IgD-negative memory B cell (primary cell): ENCODE measurements around the gene SLC5A3. TPM values are rescaled to one million over a fixed set of nuclear protein-coding genes. Genes with fewer than 3 reads are reported as not detected.

ENCODE experiments used
- H3K27ac Mint-ChIP-seq, 3 donors: one replicate each; pipeline ENCODE4 v1.8.0; 2020 to 2022; ENCODE audit warnings: mild to moderate bottlenecking in 3 of 3, mixed read lengths in 3 of 3, moderate library complexity in 1 of 3
- H3K27me3 Mint-ChIP-seq: one replicate; pipeline ENCODE4 v1.8.0; 2021; ENCODE audit warnings: mixed read lengths
- H3K36me3 Mint-ChIP-seq: one replicate; pipeline ENCODE4 v1.8.0; 2020; ENCODE audit warnings: mild to moderate bottlenecking, mixed read lengths
- H3K4me1 Mint-ChIP-seq, 3 donors: one replicate each; pipeline ENCODE4 v1.8.0; 2020 to 2022; ENCODE audit warnings: mixed read lengths in 3 of 3, mild to moderate bottlenecking in 1 of 3
- H3K4me3 Mint-ChIP-seq, 4 donors: one replicate each; pipeline ENCODE4 v1.8.0; 2020 to 2022; ENCODE audit warnings: mild to moderate bottlenecking in 4 of 4, mixed read lengths in 4 of 4, moderate library complexity in 3 of 4
- H3K9me3 Mint-ChIP-seq, 3 donors: one replicate each; pipeline ENCODE4 v1.8.0; 2020 to 2021; ENCODE audit warnings: mixed read lengths in 3 of 3, mild to moderate bottlenecking in 1 of 3
- polyA plus RNA-seq: library from polyadenylated mRNA; unstranded; fragments of 300-500 nt; fragmentation: Illumina TruSeq; gene quantifications from one replicate; pipeline ENCODE4 v1.2.3, GENCODE V29; 2021

The SLC5A3 gene
- 0.93 TPM for polyA plus RNA-seq

DNA sequence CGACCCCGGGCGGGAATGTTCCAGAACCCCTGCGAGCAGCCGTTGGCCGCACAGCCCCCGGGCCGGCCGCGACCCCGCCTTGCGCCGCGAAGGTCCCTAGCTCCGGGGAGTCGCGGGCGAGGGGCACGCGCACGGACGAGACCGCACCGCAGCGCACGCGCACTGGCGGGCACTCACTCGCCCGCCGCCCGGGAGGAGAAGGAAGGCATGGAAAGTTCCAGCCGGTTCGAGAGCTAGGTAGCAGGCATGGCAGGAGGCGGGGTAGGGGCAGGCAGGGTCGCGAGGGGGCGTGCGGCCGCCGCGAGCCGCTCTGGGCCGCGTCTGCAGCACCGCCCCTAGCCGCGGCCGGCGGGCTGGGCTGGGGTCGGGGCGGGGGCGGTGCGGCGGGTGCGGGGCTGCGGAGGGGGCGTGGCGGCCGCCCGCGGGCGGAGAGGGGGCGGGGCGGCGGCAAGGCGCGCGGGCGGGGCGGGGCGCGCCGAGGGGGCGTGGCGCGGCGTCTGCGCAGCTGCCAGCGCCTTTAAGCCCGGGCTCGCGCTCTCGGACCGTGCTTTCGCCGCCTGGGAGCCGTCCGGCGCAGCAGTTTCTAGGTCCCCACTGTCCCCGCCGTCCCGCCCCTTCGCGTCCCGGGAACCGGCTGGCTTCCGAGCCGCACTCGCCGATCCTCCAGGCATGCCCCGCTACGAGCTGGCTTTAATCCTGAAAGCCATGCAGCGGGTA is at the start of gene SLC5A3, which contains the start of gene MRPS6:
Gene SLC5A3, plus strand, starts transcription at position 547 of the 717 bp plus-strand sequence. CDS start 21,621 bp downstream, outside the sequence.
Gene MRPS6, plus strand, starts transcription at position 547 of the 717 bp plus-strand sequence. Its CDS starts 123 bp downstream, at position 670.
- peak within 1 kb of the TSS; percentile 91 to 98 (median 96) for H3K4me3 Mint-ChIP-seq
- peaks cover 38 to 40% (median 38%) of the 10 kb centered on the region in 3 donors for H3K4me1 Mint-ChIP-seq
- no peaks in the 10 kb centered on the region for H3K9me3 Mint-ChIP-seq
- peaks cover 6% of the 10 kb centered on the region for H3K36me3 Mint-ChIP-seq
- no peaks in the 10 kb centered on the region for H3K27me3 Mint-ChIP-seq
- peak within 1 kb of the TSS; percentile 91 to 96 (median 95) for H3K27ac Mint-ChIP-seq

DNA sequence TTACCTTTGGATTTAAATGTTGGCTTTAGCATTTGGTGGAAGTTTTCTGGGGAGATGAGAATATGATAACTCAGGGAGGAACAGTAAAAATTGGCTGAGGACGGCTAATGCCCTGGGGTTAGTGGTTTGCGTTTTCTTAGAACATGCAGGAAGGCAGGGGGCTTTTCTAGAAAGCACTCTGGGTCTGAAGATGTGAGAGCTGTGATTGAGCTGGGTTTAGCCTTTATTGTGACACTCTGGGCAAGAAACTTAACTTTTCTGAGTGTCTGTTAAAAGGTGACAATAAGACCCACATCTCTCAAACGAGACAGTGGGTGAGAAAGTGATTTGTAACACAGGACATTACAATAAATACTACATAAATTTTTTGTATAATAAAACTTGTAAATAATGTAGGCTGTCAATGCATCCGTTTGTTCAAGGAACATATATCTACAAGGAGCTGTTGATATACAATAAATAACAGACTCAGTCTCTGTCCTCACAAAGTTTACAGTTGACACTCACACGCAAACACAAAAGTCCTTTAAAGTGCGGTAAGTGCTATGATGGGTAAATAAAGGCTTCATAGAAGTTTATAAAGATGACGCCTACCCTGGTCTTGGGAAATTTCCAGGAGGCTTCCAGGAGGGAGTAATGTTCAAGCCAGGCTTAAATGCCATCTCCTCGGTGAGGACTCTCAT is 49.5 kb upstream of the SLC5A3 start:
- no peaks in the 10 kb centered on the region for H3K27me3 Mint-ChIP-seq
- H3K27ac Mint-ChIP-seq: no peak overlapping the region
- H3K4me1 Mint-ChIP-seq: peaks cover 21 to 28% (median 21%) of the 10 kb centered on the region in 3 donors
- H3K4me3 Mint-ChIP-seq: no peak overlapping the region
- H3K9me3 Mint-ChIP-seq: no peaks in the 10 kb centered on the region
- peaks cover 1% of the 10 kb centered on the region for H3K36me3 Mint-ChIP-seq

DNA sequence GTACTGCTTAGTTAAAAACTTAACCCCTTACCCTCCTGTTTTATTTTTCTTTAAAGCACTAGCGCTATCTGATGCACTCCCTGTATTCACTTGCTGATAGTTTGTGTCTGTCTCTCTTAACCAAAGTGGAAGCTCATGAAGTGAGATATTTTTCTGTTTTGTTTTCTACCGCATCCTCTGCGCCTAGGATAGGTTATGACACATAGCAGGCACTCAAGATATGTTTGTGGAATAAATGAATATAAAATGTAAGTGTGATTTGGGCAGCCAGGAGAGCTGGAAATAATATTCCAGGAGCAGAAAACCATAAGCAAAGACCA is 49.0 kb upstream of the SLC5A3 start:
- H3K36me3 Mint-ChIP-seq: peaks cover 1% of the 10 kb centered on the region
- H3K27ac Mint-ChIP-seq: no peak overlapping the region
- H3K27me3 Mint-ChIP-seq: no peaks in the 10 kb centered on the region
- no peaks in the 10 kb centered on the region for H3K9me3 Mint-ChIP-seq
- peaks cover 17 to 24% (median 17%) of the 10 kb centered on the region in 3 donors for H3K4me1 Mint-ChIP-seq
- H3K4me3 Mint-ChIP-seq: no peak overlapping the region

DNA sequence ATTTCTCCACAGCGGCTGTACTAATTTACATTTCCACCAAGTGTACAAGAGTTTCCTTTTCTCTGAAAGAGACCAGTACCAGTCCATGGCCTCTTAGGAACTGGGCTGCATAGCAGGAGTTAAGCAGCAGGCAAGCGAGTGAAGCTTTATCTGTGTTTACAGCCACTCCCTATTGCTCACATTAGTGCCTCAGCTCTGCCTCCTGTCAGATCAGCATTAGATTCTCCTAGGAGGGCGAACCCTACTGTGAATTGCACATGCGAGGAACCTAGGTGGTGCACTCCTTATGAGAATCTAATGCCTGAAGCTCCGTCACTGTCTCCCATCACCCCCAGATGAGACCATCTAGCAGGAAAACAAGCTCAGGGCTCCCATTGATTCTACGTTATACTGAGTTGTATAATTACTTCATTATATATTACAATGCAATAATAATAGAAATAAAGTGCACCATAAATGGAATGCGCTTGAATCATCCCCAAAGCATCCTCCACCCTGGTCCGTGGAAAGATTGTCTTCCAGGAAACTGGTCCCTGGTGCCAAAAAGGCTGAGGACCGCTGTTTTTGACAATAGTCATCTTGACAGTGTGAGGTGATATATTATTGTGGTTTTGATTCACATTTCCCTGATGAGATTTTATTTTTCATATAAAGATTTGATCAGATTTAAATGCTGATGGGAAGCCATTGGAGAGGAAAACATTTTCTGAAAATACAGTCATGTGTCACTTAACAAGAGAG is 45.5 kb upstream of the SLC5A3 start:
- H3K36me3 Mint-ChIP-seq: peaks cover 1% of the 10 kb centered on the region
- no peaks in the 10 kb centered on the region for H3K27me3 Mint-ChIP-seq
- peaks cover 0 to 16% (median 15%) of the 10 kb centered on the region in 3 donors for H3K4me1 Mint-ChIP-seq
- no peak overlapping the region for H3K4me3 Mint-ChIP-seq
- H3K9me3 Mint-ChIP-seq: no peaks in the 10 kb centered on the region
- H3K27ac Mint-ChIP-seq: no peak overlapping the region

DNA sequence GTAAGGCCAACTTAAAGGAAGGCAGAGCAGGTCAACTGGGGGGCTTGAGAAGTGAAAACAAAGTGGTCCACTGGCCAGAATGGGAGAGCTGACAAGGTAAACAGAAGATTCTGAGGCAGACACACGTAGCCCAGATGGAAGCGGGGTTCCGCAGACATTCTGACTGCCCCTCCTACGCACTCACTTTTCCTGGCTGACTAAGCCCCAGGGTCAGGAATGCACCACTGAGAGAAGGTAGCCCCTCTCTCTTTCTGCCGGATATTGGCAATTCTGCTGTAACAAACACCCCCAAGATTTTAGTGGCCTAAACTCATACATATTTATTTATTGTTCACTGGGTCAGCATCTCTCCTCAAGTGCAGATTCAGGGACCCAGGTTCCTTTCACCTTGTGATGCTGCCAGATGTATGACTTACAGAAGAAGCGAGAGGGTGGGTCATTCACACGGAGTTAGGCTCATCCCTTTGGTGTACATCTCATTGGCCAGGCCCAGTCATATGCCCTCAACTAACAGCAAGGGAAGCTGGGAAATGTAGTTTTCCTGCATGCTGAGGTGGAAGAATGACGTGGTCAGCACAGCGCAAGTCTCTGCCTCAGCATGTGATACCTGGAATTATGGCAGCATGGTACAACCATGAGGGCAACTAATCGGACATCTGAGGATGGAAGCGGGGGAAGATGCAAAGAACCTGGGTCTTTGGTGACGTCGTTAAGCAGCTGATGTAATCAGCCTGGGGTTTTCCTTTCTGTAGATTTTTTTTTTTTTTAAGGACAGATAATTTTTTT is 43.4 kb upstream of the SLC5A3 start:
- Mint-ChIP-seq H3K27ac (peak overlapping the region; percentile 0 to 93 (median 17)), H3K4me1 (peaks cover 0 to 17% (median 15%) of the 10 kb centered on the region in 3 donors), H3K36me3 (peaks cover 1% of the 10 kb centered on the region), H3K27me3 (no peaks in the 10 kb centered on the region), H3K4me3 (peak overlapping the region in 3 of 4 donors; percentile 67 to 81 (median 67)), H3K9me3 (no peaks in the 10 kb centered on the region)

DNA sequence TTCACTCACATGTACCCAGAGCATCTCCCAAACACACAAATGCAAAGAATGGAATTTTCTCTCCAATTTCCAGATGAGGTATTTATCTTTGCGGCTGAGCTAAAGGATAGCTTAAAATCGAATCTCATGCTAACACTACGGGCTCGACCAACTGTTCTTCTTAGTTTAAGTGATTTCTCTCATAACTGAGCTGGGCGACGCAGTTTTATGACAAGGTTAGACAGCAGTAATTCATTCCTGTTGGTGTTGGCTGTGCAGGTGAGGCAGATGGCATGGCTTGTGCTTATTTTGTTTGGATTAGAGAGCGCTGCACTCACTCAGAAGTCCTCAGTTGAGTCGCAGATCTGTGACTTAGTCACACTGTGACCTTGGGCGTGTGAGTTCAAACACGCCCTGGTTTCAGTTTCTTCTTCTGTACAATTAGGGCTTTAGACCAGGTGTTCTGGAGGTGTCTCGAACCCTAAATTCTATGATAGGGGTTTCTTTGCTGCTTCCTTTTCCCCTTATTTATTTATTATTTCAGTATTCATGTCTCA is 41.5 kb upstream of the SLC5A3 start:
- peak overlapping the region in 2 of 3 donors; percentile 8 to 55 for H3K27ac Mint-ChIP-seq

DNA sequence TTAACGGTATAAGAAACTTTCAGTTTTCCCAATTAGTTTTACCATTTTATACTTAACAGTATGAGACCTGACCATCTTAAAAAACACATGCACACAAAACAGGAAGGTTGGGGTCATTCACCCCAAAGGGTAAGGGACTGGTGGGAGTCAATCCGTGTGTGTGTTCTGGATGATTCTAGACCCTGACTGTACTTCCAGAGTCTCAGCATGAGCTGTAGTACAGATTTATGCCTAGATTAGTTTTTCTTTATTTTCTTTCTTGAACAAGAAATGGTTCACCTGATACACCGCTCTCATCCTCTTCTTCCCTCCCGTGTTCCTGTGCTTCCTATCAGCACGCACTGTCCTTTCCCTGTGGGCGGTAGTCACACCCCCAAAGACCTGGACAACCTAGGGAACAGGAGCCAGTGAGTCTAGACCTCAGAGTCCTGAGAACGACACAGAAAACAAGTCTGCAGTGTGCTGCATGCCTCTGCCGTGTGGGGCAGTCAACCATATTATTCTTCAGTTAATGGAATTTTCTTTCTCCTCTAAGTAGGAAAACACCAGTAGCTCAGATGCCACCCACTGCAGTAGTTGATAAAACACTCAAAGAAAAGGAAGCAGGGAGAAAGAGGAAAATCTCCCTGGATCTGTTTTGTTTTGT is 38.9 kb upstream of the SLC5A3 start:
- Mint-ChIP-seq H3K4me1 (peaks cover 0 to 14% (median 13%) of the 10 kb centered on the region in 3 donors), H3K4me3 (no peak overlapping the region), H3K27me3 (peaks cover 1% of the 10 kb centered on the region), H3K27ac (no peak overlapping the region), H3K9me3 (no peaks in the 10 kb centered on the region), H3K36me3 (no peaks in the 10 kb centered on the region)

More for the DNA sequence above, 41.5 kb upstream of the SLC5A3 start:
- H3K9me3 Mint-ChIP-seq: no peaks in the 10 kb centered on the region
- H3K36me3 Mint-ChIP-seq: no peaks in the 10 kb centered on the region
- H3K4me3 Mint-ChIP-seq: peak overlapping the region in 1 of 4 donors; percentile 74
- peaks cover 0 to 15% (median 14%) of the 10 kb centered on the region in 3 donors for H3K4me1 Mint-ChIP-seq
- H3K27me3 Mint-ChIP-seq: no peaks in the 10 kb centered on the region

DNA sequence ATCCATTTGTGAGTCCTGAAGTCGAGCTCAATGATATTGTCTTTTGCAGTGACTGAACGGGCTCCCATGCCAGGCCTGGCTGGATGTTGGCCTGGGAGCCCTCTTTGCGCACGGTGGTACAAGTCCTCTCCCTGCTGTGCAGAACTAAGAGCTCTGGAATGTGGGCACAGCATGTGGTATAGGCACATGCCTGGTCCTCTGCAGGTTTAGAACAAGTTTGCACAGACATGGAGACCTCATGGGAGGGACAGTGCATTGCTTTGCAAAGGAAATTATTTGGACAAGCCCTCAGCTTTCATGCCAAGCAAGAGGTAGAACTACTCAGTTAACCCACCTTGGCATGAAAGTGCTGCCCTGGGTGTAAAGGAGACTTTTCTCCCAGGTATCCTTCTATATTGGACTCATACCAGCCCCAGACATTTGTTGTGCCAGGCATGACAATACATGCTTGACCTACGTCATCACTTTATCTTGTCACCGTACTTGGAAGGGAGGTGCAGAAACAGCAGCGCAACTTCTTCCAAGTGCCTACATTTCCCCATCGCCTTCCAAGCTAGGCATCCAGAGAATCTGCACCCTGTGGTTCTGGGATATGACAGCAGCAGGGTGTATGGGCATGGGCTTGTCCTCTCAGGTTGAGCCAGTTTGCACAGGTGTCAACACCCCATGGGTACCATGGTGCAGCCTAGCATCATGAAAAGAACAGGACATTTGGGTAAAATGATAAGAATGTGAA is 37.6 kb upstream of the SLC5A3 start:
- H3K27ac Mint-ChIP-seq: no peak overlapping the region
- peaks cover 0 to 10% (median 5%) of the 10 kb centered on the region in 3 donors for H3K4me1 Mint-ChIP-seq
- no peaks in the 10 kb centered on the region for H3K9me3 Mint-ChIP-seq
- no peaks in the 10 kb centered on the region for H3K36me3 Mint-ChIP-seq
- no peak overlapping the region for H3K4me3 Mint-ChIP-seq
- peaks cover 3% of the 10 kb centered on the region for H3K27me3 Mint-ChIP-seq

DNA sequence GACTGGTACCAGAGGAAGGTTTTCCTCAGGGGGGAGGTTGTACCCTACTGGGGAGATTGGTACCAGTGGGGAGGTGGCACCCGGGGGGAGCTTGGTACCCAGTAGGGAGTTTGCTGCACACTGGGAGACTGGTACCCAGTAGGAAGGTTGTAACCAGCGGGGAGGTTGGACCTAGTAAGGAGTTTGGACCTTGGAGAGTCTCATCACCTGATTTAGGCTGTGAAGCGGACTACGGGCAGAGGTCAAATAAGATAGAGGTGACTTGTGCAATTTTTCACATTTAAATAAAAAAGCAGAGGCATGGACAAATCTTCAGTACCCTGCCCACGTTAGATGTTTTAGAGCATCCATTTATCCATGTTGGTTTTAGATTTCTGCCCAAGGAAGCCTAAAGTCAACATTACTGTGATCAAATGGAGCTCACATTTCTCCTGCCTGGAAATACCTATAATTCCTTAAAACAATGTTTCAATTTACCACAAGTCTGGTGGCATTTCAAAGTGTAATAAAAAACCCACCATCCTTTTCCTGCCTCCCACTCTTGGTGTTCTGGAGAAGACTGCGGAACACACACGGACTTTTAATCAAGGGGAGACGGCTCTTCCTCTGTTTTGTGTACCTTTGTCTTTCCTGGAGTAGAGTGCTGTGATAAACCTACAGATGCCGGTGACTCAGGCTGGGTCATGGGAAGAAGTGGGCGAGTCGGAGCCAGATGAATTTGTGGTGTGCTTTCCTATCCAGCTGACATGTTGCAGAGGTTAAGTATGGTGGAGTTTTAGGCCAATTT is 36.2 kb upstream of the SLC5A3 start:
- Mint-ChIP-seq H3K9me3 (peaks cover 0 to under 1% (median 0%) of the 10 kb centered on the region in 3 donors), H3K4me1 (peaks cover 0 to 2% (median 0%) of the 10 kb centered on the region in 3 donors), H3K27ac (no peak overlapping the region), H3K27me3 (peaks cover 3% of the 10 kb centered on the region), H3K36me3 (no peaks in the 10 kb centered on the region), H3K4me3 (no peak overlapping the region)

DNA sequence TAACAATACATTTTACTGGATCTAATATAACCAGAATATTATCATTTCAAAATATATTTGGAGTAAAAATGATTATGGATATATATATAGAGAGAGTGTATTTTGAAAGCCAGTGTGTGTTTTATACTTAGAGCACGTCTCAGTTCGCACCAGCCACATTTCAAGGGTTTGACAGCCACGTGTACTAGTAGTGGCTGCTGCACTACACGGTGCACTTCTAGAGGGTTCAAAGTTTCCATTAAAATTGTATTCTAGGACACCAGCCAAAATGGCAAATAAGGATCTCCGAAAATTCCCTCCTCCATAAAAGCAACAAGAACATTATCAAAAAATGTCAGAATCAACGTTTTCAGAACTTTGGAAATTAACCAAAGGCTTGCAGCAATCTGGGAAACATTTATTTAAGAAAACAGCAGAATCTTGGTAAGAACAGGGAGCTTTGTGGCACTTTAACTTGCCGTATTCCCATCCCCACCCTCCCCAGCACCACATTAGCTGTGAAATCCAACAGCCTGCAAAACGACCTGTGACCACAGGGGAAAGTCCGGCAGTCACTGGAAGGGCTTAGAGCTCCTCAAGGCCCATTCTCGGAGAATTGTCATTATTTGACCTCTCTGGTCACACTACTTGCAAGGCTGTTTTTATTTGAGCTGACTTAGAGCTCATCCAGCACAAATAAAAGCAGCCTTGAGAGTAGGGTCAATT is 33.5 kb upstream of the SLC5A3 start:
- Mint-ChIP-seq H3K27me3 (peaks cover 3% of the 10 kb centered on the region), H3K4me3 (no peak overlapping the region), H3K36me3 (no peaks in the 10 kb centered on the region), H3K9me3 (peaks cover 0 to 3% (median 0%) of the 10 kb centered on the region in 3 donors), H3K27ac (no peak overlapping the region), H3K4me1 (peaks cover 0 to 1% (median 0%) of the 10 kb centered on the region in 3 donors)

DNA sequence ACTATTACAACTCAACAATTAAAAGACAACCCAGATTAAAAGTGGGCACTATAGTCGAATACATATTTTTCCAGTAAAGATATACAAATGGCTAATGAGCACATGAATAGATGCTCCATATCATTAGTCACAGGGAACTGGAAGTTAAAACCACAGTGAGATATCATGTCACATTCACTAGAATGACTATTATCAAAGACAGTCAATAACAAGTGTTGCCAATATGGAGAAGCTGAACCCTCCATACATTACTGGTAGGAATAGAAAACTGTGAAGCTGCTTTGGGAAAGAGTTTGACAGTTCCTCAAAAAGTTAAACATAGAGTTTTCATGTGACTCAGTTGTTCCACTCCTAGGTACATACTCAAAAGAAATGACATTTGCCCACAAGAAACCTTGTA is 30.6 kb upstream of the SLC5A3 start:
- Mint-ChIP-seq H3K9me3 (peaks cover 0 to 3% (median 0%) of the 10 kb centered on the region in 3 donors), H3K4me3 (no peak overlapping the region), H3K27me3 (peaks cover 3% of the 10 kb centered on the region), H3K4me1 (peaks cover 6 to 10% (median 8%) of the 10 kb centered on the region in 3 donors), H3K36me3 (no peaks in the 10 kb centered on the region), H3K27ac (no peak overlapping the region)

DNA sequence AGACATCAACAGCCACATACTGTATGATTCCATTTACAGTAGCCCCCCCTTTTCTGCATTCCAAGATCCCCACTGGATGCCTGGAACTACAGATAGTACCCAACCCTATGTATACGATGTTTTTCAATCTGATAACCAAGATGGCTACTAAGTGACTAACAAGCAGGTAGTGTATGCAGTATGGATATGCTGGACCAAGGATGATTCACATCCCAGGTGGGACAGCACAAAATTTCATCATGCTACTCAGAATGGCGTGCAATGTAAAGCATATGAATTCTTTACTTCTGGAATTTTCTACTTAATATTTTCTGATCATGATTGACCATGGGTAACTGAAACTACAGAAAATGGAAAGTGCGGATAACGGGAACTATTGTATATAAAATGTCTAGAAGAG is 30.0 kb upstream of the SLC5A3 start:
- Mint-ChIP-seq H3K9me3 (peaks cover 0 to 3% (median 0%) of the 10 kb centered on the region in 3 donors), H3K27me3 (peaks cover 3% of the 10 kb centered on the region), H3K27ac (no peak overlapping the region), H3K4me3 (no peak overlapping the region), H3K36me3 (no peaks in the 10 kb centered on the region), H3K4me1 (peaks cover 6 to 10% (median 8%) of the 10 kb centered on the region in 3 donors)
